K562 (cell line): Measurements from ENCODE around the gene BOLA1. TPM values are rescaled to one million over a fixed set of nuclear protein-coding genes. Genes with fewer than 3 reads are reported as not detected.

ENCODE experiments used
- ATAC-seq: fragments of 200-7000 bp; cut with Tn5 transposase; 3 replicates; pipeline ENCODE4 v1.9.1; 2020; ENCODE audit warnings: moderate library complexity
- BruUV-seq: library from RNA; stranded (reverse); fragments of 400-500 nt; replicated peaks from 2 replicates; lab custom pipeline; 2021; lab: Mats Ljungman, UMichigan
- CTCF ChIA-PET: fragments of 300-600 bp; formaldehyde crosslinking; extraction: SDS; loops from one replicate; lab custom pipeline; 2021; ENCODE audit warnings: low intra/inter-chr PET ratio; lab: Yijun Ruan, JAX
- POLR2A ChIA-PET: fragments of 300-600, 350-650 bp; sonication (Branson Sonifier 250); formaldehyde crosslinking; extraction: SDS; loops from one replicate; lab custom pipeline; 2021; ENCODE audit warnings: antibody characterized with exemption, inconsistent platforms; lab: Yijun Ruan, JAX
- DNase-seq, 4 experiments: peaks; one replicate each; pipeline versions ENCODE4 v3.0.0 to v3.0.0-alpha.2; 2011 to 2018; ENCODE audit warnings: low spot score in 3 of 4, mixed read lengths in 3 of 4; ENCODE audit errors: extremely low read depth in 1 of 4
- FAIRE-seq: peaks from 2 replicates; lab custom pipeline; 2011; peaks lifted over from hg19 to GRCh38; lab: Jason Lieb, UNC
- H2AFZ ChIP-seq: 2 replicates; pipeline ENCODE4 v1.6.0; 2011; ENCODE audit warnings: low read depth, low read length, control low read depth, inconsistent platforms
- H3K27ac ChIP-seq: fragments of 200-600 bp; 3 replicates; pipeline ENCODE4 v1.8.0; 2011; ENCODE audit warnings: low read depth, mild to moderate bottlenecking, control low read depth, inconsistent platforms, low read length, moderate library complexity, mixed read lengths; ENCODE audit errors: extremely low read depth
- H3K27me3 ChIP-seq, 2 experiments: fragments of 300-600 bp in 1 of 2; 2 replicates in 1 of 2; 3 replicates in 1 of 2; pipeline versions ENCODE4 v1.6.0 to v1.8.0; 2011; ENCODE audit warnings: inconsistent platforms in 2 of 2, low read length in 2 of 2, mild to moderate bottlenecking in 1 of 2, mixed read lengths in 1 of 2, moderate library complexity in 1 of 2; ENCODE audit not compliant: control insufficient read depth in 2 of 2, insufficient read depth in 2 of 2
- H3K36me3 ChIP-seq: fragments of 300-600 bp; 3 replicates; pipeline ENCODE4 v1.8.0; 2011; ENCODE audit warnings: mild to moderate bottlenecking, low read length, inconsistent platforms; ENCODE audit not compliant: control insufficient read depth, insufficient read depth
- H3K4me1 ChIP-seq, 2 experiments: fragments of 200-600 bp in 1 of 2; replicated peaks in 1 of 2; 2 replicates in 1 of 2; 3 replicates in 1 of 2; pipeline versions ENCODE4 v1.5.1 to v1.8.0; 2011; ENCODE audit warnings: inconsistent platforms in 2 of 2, low read length in 2 of 2, mild to moderate bottlenecking in 1 of 2, mixed read lengths in 1 of 2, moderate library complexity in 1 of 2; ENCODE audit not compliant: control insufficient read depth in 2 of 2, insufficient read depth in 2 of 2
- H3K4me2 ChIP-seq: 2 replicates; pipeline ENCODE4 v1.6.1; 2011; ENCODE audit warnings: low read length, control low read depth, inconsistent platforms, mixed read lengths; ENCODE audit not compliant: insufficient read depth
- H3K4me3 ChIP-seq: fragments of 200-600 bp; sonication (generic), shearing (Covaris generic); 2 replicates; pipeline ENCODE4 v1.5.1; 2016; ENCODE audit warnings: control low read depth, inconsistent platforms
- H3K79me2 ChIP-seq: fragments of 200-600 bp; 3 replicates; pipeline ENCODE4 v1.8.0; 2011; ENCODE audit warnings: low read length, inconsistent platforms; ENCODE audit not compliant: control insufficient read depth, insufficient read depth
- H3K9ac ChIP-seq, 2 experiments: 2 replicates each; pipeline versions ENCODE4 v1.6.0 to v1.6.1; 2011; ENCODE audit warnings: low read depth in 2 of 2, low read length in 2 of 2, control low read depth in 1 of 2, inconsistent platforms in 1 of 2, mild to moderate bottlenecking in 1 of 2, mixed read lengths in 1 of 2; ENCODE audit not compliant: insufficient read depth in 1 of 2
- H3K9me1 ChIP-seq: one replicate; pipeline ENCODE4 v1.6.0; 2011; ENCODE audit warnings: inconsistent platforms, mild to moderate bottlenecking, low read length, moderate library complexity; ENCODE audit not compliant: control insufficient read depth, insufficient read depth
- H3K9me3 ChIP-seq: replicated peaks from 2 replicates; pipeline ENCODE4 v1.5.1; 2011; ENCODE audit warnings: low read depth, low read length, inconsistent platforms; ENCODE audit not compliant: control insufficient read depth, insufficient read depth
- H4K20me1 ChIP-seq: replicated peaks from 2 replicates; pipeline ENCODE4 v1.6.1; 2011; ENCODE audit warnings: low read length, inconsistent platforms, mixed read lengths; ENCODE audit not compliant: control insufficient read depth, insufficient read depth
- RBFOX2 ChIP-seq: fragments of 200-400 bp; formaldehyde crosslinking; IDR thresholded peaks from 2 replicates; pipeline ENCODE4 v1.6.1; 2017; ENCODE audit warnings: low read depth, mild to moderate bottlenecking, low read length, moderate library complexity
- SMAD2 ChIP-seq: fragments of 150-350 bp; IDR thresholded peaks from 2 replicates; pipeline ENCODE4 v1.6.1; 2014; ENCODE audit warnings: low read depth, mild to moderate bottlenecking, low read length
- WGBS: fragments of 100-300 bp; shearing (Covaris generic); methylation state at CpG from one replicate; pipeline ENCODE4 v1.1.6; 2016; ENCODE audit warnings: low coverage, mixed read lengths; ENCODE audit not compliant: insufficient coverage; ENCODE audit errors: missing lambda C conversion rate; 5-methylcytosine and 5-hydroxymethylcytosine counted together
- in situ Hi-C: fragments of 300-500 bp; cut with MboI; formaldehyde crosslinking; loops from 4 replicates; pipeline ENCODE4 v1.15.0; 2018; ENCODE audit warnings: inconsistent platforms, mixed read lengths
- intact Hi-C: fragments of 100-400 bp; cut with micrococcal nuclease; formaldehyde crosslinking; loops from 2 replicates; pipeline ENCODE4 v1.14.2; 2022
- polyA plus RNA-seq, 8 experiments: library from polyadenylated mRNA; depleted of rRNA in 4 of 8; stranded (reverse) in 5 of 8; unstranded in 3 of 8; fragments of >200 nt; fragmentation: Nextera tagmentation in 2 of 8; fragmentation: Illumina TruSeq in 1 of 8; extraction: Ambion mirVana in 2 of 8; extraction: Trizol in 1 of 8; gene quantifications; 2 replicates each; pipeline versions ENCODE4 v1.2.1 to v1.2.3, GENCODE V29; 2011 to 2014; ENCODE audit warnings: inconsistent platforms in 1 of 8, missing spikeins in 1 of 8
- total RNA-seq, 7 experiments: library from RNA; depleted of rRNA in 6 of 7; stranded (reverse); fragments of >200 nt in 6 of 7; fragmentation: Illumina TruSeq in 2 of 7; extraction: Trizol in 2 of 7; gene quantifications; 2 replicates each; pipeline versions ENCODE4 v1.2.1 to v1.2.3, GENCODE V29; 2011 to 2021; ENCODE audit warnings: low replicate concordance in 1 of 7
- TF ChIP-seq, protein P1 (sequence below), 2 experiments: fragments of 450-650 bp; IDR thresholded peaks; 2 replicates each; pipeline ENCODE4 v1.6.1; 2016
- TF ChIP-seq, protein P2 (sequence below): sonication (generic); formaldehyde crosslinking; IDR thresholded peaks from 2 replicates; pipeline ENCODE4 v1.8.0; 2022; ENCODE audit warnings: mild to moderate bottlenecking, missing genetic modification reagents, borderline replicate concordance
- TF ChIP-seq, protein P3 (sequence below): fragments of 200-400 bp; formaldehyde crosslinking; IDR thresholded peaks from 2 replicates; pipeline ENCODE4 v1.6.1; 2017; ENCODE audit warnings: mild to moderate bottlenecking, low read depth, low read length, moderate library complexity
- TF ChIP-seq, protein P4 (sequence below): sonication (generic); formaldehyde crosslinking; IDR thresholded peaks from 2 replicates; pipeline ENCODE4 v1.4.0; 2020; ENCODE audit warnings: mild to moderate bottlenecking, missing genetic modification reagents

Gene BOLA1
- total and polyA plus RNA-seq, 9 of the 15 experiments (the other 6 are each of a cell fraction or from before 2014, with no cell fraction given): 0.18 to 1.2 (median 0.40) TPM; not detected in 2

DNA sequence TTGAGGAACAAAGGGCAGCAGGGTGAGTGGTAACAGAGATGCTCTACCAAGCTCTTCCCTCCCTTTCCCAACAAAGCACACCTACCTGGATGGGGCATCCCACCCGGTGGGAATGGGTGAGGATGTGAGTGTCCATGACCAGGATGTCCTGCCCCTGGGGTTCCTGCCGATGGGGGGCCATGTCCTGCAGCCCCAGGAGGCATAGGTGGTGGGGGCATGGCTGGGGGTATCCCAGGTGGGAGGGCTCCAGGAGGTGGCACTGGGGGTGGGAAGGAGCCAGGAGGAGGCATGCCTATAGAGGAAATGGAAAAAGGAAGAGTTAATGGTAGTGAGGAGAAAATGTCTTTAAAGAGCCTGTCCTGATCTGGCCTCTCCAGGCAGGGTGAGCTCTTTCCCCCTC lies 26.4 kb downstream of the BOLA1 start:
- H4K20me1 ChIP-seq: 0 out of 2 replicates have a peak, but pooled peaks cover 3% of the 10 kb centered on the region
- peaks cover 22 to 23% of the 10 kb centered on the region in 2 experiments for H3K4me1 ChIP-seq
- peaks cover 50% of the 10 kb centered on the region for H3K36me3 ChIP-seq
- CTCF ChIA-PET: no interaction called here
- no peak overlapping the region for H3K4me2 ChIP-seq
- intact Hi-C loops (no loop called here), in situ Hi-C loops (no loop called here)
- ATAC-seq (no peak), FAIRE-seq (no peak), DNase-seq (no peak)
- peaks cover 36% of the 10 kb centered on the region for H3K79me2 ChIP-seq
- no peaks in the 10 kb centered on the region for H3K27me3 ChIP-seq
- H3K4me3 ChIP-seq: no peak overlapping the region
- POLR2A ChIA-PET: interaction anchor here (0.6 to 1.1 kb wide), 2 partner anchors 10 to 337 kb away, joined by 3 to 5 read pairs; no protein-coding TSS in a partner anchor
- peak; percentile 34; the same call in 1 of the 2 replicates for TF ChIP-seq RBFOX2
- TF ChIP-seq, protein P1, sequence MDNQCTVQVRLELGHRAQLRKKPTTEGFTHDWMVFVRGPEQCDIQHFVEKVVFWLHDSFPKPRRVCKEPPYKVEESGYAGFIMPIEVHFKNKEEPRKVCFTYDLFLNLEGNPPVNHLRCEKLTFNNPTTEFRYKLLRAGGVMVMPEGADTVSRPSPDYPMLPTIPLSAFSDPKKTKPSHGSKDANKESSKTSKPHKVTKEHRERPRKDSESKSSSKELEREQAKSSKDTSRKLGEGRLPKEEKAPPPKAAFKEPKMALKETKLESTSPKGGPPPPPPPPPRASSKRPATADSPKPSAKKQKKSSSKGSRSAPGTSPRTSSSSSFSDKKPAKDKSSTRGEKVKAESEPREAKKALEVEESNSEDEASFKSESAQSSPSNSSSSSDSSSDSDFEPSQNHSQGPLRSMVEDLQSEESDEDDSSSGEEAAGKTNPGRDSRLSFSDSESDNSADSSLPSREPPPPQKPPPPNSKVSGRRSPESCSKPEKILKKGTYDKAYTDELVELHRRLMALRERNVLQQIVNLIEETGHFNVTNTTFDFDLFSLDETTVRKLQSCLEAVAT (IDR thresholded peaks at IDR 0.05): no peak
- no peaks in the 10 kb centered on the region for H3K9me3 ChIP-seq
- WGBS: 94% methylated on average over 2 of the region's 2 CpGs
- H2AFZ ChIP-seq: no peak overlapping the region
- no TSS peak for BruUV-seq
- peak overlapping the region in 1 of 2 experiments; percentile 84; a peak in 1 of 4 replicates for H3K9ac ChIP-seq
- H3K9me1 ChIP-seq: no peaks in the 10 kb centered on the region
- H3K27ac ChIP-seq: no peak overlapping the region

DNA sequence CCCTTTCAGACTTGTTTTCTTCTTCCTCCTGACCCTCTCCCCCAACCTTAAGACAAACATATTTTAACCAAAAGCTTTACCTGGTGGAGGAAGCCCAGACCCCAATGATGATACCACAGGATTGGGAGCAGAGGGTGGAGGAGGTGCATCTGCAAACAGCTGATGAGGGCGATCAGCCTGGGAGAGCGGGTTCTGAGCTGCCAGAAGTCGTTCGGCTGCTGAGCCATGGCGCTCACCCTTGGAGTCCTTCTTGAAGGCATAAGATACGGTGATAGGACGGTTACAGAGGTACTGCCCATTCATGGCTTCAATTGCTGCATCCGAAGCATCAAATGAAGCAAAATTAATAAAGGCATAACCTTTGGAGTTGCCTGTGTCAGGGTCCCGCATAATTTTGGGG lies 26.9 kb downstream of the BOLA1 start:
- POLR2A ChIA-PET: no interaction called here
- peaks cover 50% of the 10 kb centered on the region for H3K36me3 ChIP-seq
- TF ChIP-seq SMAD2: no peak
- TF ChIP-seq, protein P2, sequence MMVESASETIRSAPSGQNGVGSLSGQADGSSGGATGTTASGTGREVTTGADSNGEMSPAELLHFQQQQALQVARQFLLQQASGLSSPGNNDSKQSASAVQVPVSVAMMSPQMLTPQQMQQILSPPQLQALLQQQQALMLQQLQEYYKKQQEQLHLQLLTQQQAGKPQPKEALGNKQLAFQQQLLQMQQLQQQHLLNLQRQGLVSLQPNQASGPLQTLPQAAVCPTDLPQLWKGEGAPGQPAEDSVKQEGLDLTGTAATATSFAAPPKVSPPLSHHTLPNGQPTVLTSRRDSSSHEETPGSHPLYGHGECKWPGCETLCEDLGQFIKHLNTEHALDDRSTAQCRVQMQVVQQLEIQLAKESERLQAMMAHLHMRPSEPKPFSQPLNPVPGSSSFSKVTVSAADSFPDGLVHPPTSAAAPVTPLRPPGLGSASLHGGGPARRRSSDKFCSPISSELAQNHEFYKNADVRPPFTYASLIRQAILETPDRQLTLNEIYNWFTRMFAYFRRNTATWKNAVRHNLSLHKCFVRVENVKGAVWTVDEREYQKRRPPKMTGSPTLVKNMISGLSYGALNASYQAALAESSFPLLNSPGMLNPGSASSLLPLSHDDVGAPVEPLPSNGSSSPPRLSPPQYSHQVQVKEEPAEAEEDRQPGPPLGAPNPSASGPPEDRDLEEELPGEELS: no peak
- TF ChIP-seq, protein P3, sequence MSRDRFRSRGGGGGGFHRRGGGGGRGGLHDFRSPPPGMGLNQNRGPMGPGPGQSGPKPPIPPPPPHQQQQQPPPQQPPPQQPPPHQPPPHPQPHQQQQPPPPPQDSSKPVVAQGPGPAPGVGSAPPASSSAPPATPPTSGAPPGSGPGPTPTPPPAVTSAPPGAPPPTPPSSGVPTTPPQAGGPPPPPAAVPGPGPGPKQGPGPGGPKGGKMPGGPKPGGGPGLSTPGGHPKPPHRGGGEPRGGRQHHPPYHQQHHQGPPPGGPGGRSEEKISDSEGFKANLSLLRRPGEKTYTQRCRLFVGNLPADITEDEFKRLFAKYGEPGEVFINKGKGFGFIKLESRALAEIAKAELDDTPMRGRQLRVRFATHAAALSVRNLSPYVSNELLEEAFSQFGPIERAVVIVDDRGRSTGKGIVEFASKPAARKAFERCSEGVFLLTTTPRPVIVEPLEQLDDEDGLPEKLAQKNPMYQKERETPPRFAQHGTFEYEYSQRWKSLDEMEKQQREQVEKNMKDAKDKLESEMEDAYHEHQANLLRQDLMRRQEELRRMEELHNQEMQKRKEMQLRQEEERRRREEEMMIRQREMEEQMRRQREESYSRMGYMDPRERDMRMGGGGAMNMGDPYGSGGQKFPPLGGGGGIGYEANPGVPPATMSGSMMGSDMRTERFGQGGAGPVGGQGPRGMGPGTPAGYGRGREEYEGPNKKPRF: no peak
- TF ChIP-seq, protein P4, sequence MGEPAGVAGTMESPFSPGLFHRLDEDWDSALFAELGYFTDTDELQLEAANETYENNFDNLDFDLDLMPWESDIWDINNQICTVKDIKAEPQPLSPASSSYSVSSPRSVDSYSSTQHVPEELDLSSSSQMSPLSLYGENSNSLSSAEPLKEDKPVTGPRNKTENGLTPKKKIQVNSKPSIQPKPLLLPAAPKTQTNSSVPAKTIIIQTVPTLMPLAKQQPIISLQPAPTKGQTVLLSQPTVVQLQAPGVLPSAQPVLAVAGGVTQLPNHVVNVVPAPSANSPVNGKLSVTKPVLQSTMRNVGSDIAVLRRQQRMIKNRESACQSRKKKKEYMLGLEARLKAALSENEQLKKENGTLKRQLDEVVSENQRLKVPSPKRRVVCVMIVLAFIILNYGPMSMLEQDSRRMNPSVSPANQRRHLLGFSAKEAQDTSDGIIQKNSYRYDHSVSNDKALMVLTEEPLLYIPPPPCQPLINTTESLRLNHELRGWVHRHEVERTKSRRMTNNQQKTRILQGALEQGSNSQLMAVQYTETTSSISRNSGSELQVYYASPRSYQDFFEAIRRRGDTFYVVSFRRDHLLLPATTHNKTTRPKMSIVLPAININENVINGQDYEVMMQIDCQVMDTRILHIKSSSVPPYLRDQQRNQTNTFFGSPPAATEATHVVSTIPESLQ (CRISPR knock-in tag): no peak

More for the DNA sequence above, 26.9 kb downstream of the BOLA1 start:
- H3K79me2 ChIP-seq: peaks cover 36% of the 10 kb centered on the region
- H3K4me1 ChIP-seq: peaks cover 22 to 23% of the 10 kb centered on the region in 2 experiments
- DNase-seq (no peak), FAIRE-seq (no peak), ATAC-seq (no peak)
- H3K27ac ChIP-seq: no peak overlapping the region
- H3K4me2 ChIP-seq: peak overlapping the region; percentile 96
- BruUV-seq: TSS peak; percentile 65
- no peaks in the 10 kb centered on the region for H3K27me3 ChIP-seq
- H4K20me1 ChIP-seq: 0 out of 2 replicates have a peak, but pooled peaks cover 3% of the 10 kb centered on the region
- WGBS: 78% methylated on average over 9 of the region's 9 CpGs
- peak overlapping the region; percentile 76 to 84; a peak in 3 of 4 replicates for H3K9ac ChIP-seq
- H3K4me3 ChIP-seq: peak overlapping the region; percentile 93; the same call in 1 of the 2 replicates
- H2AFZ ChIP-seq: no peak overlapping the region
- H3K9me1 ChIP-seq: no peaks in the 10 kb centered on the region
- CTCF ChIA-PET: no interaction called here
- no peaks in the 10 kb centered on the region for H3K9me3 ChIP-seq
- intact Hi-C loops (no loop called here), in situ Hi-C loops (no loop called here)
